Suprapubic skin (tissue), 4 donors: ENCODE results near the gene WDR91. TPM values are rescaled to one million over a fixed set of nuclear protein-coding genes. Genes with fewer than 3 reads are reported as not detected.

Source experiments
- DNase-seq, 2 donors: peaks; one replicate each; pipeline ENCODE4 v3.0.0-alpha.2; 2019; ENCODE audit warnings: low spot score in 2 of 2
- H3K27ac ChIP-seq: fragments of 200-600 bp; sonication (generic); one replicate; pipeline ENCODE4 v1.5.1; 2019
- H3K27me3 ChIP-seq: fragments of 200-600 bp; sonication (generic); one replicate; pipeline ENCODE4 v1.5.1; 2019
- H3K36me3 ChIP-seq: fragments of 200-600 bp; sonication (generic); one replicate; pipeline ENCODE4 v1.5.1; 2019
- H3K4me1 ChIP-seq: fragments of 200-600 bp; sonication (generic); one replicate; pipeline ENCODE4 v1.5.1; 2019
- H3K4me3 ChIP-seq: fragments of 200-600 bp; sonication (generic); one replicate; pipeline ENCODE4 v1.5.1; 2019; ENCODE audit warnings: mild to moderate bottlenecking
- H3K9me3 ChIP-seq: fragments of 200-600 bp; sonication (generic); one replicate; pipeline ENCODE4 v1.5.1; 2019
- CTCF ChIP-seq, 2 donors: fragments of 200-600 bp in 1 of 2; fragments of 450-650 bp in 1 of 2; sonication (generic) in 1 of 2; IDR thresholded peaks; one replicate each; pipeline ENCODE4 v1.5.1; 2016 to 2019; ENCODE audit warnings: antibody characterized with exemption in 2 of 2, mild to moderate bottlenecking in 1 of 2, moderate library complexity in 1 of 2
- EP300 ChIP-seq: sonication (generic); formaldehyde crosslinking; IDR thresholded peaks from one replicate; pipeline ENCODE4 v1.6.1; 2017; ENCODE audit warnings: antibody characterized with exemption
- POLR2A ChIP-seq, 2 donors: fragments of 450-650 bp; IDR thresholded peaks; one replicate each; pipeline ENCODE4 v1.6.1; 2017; ENCODE audit warnings: antibody characterized with exemption in 2 of 2, mild to moderate bottlenecking in 2 of 2, moderate library complexity in 2 of 2
- POLR2AphosphoS5 ChIP-seq, 3 donors: sonication (generic); formaldehyde crosslinking; IDR thresholded peaks; one replicate each; pipeline ENCODE4 v1.6.1; 2017; ENCODE audit warnings: antibody characterized with exemption in 3 of 3
- WGBS: methylation state at CpG from one replicate; pipeline ENCODE4 v1.1.5; 2018; 5-methylcytosine and 5-hydroxymethylcytosine counted together
- total RNA-seq, 4 donors: library from RNA; depleted of rRNA; stranded (reverse); fragments of >200 nt; gene quantifications; one replicate each; pipeline ENCODE4 v1.1.0, GENCODE V29; 2016

WDR91 gene
- total RNA-seq, 4 donors from 2014 or later, result 18.1 to 38.9 (median 29.4) TPM

- no peak overlapping the region for H3K27ac ChIP-seq
- peaks cover 70% of the 10 kb centered on the region for H3K36me3 ChIP-seq
- H3K9me3 ChIP-seq, result no peaks in the 10 kb centered on the region
- TF ChIP-seq EP300 (no peak), POLR2A (IDR thresholded peaks at IDR 0.05) (no peak), POLR2AphosphoS5 (IDR thresholded peaks at IDR 0.05) (no peak), CTCF (IDR thresholded peaks at IDR 0.05) (no peak)
- H3K27me3 ChIP-seq, result no peaks in the 10 kb centered on the region
- DNase-seq, result no peak
- 85% methylated on average over 6 of the region's 6 CpGs for WGBS
- H3K4me3 ChIP-seq, result no peak overlapping the region
- H3K4me1 ChIP-seq, result peaks cover 20% of the 10 kb centered on the region
Observed at GRCh38 chr7:135204341-135204749, 7.0 kb downstream of the WDR91 start.

- H3K27me3 ChIP-seq, result no peaks in the 10 kb centered on the region
- no peaks in the 10 kb centered on the region for H3K9me3 ChIP-seq
- peaks cover 80% of the 10 kb centered on the region for H3K36me3 ChIP-seq
- H3K27ac ChIP-seq, result no peak overlapping the region
- no peak for DNase-seq
- no peak overlapping the region for H3K4me3 ChIP-seq
- WGBS, result 70% methylated on average over 2 of the region's 2 CpGs
- TF ChIP-seq POLR2A (IDR thresholded peaks at IDR 0.05) (no peak), EP300 (no peak), CTCF (IDR thresholded peaks at IDR 0.05) (no peak), POLR2AphosphoS5 (IDR thresholded peaks at IDR 0.05) (no peak)
- H3K4me1 ChIP-seq, result peaks cover 9% of the 10 kb centered on the region
Observed at GRCh38 chr7:135201350-135201749, 10.0 kb downstream of the WDR91 start.

DNA sequence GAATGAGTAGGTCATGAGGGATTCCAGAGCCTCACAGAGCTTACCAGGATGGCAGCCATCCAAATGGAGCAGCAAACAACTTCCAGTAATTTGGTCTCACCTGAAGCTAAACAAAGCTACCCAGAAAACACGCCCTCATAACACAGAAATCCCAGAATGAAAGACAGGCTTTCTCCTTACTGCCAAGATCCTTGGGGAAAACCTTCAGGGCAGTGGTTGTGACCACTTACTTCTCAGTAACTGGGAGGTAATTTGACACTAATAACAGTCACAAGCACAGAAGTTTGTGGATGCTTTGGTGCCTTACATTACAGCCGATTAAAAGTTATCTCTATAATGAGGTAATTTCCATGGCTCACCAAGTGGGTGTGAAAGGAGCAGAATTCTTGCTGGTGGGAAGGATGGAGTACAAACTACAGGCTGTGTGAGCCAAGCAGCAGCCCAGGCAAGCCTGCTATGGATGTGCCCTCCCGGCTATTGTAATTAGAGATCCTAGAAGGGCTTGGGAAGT, 10.4 kb downstream of the WDR91 start:
- no peak for TF ChIP-seq POLR2A (IDR thresholded peaks at IDR 0.05)
- no peak for TF ChIP-seq EP300
- TF ChIP-seq POLR2AphosphoS5 (IDR thresholded peaks at IDR 0.05), result no peak
- no peak for TF ChIP-seq CTCF (IDR thresholded peaks at IDR 0.05)
- no peak for DNase-seq
- H3K4me1 ChIP-seq, result peaks cover 9% of the 10 kb centered on the region
- no peaks in the 10 kb centered on the region for H3K27me3 ChIP-seq
- peaks cover 83% of the 10 kb centered on the region for H3K36me3 ChIP-seq
- no peaks in the 10 kb centered on the region for H3K9me3 ChIP-seq
- 42% methylated on average over 3 of the region's 3 CpGs for WGBS
- no peak overlapping the region for H3K27ac ChIP-seq
- H3K4me3 ChIP-seq, result no peak overlapping the region

DNA sequence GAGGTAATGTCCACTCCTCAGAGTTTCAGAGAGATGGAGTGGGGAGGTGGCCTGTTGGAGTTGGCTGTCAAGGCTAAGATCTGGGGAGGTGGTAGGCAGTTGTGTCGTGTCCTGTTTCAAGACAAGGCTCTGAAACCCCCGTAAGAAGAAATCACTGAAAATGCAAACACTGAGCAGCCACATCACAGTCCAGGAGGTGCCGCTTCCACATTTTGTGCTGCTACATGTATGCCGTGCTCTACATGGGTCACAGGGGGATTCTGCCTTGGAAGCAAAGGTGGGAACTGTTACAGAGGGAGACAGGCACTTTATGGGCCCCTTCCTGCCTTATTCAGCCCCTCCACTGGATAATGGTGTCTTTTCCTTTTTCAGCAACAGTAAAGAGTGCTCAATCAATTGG, 11.9 kb downstream of the WDR91 start:
- peaks cover 85% of the 10 kb centered on the region for H3K36me3 ChIP-seq
- peaks cover 5% of the 10 kb centered on the region for H3K4me1 ChIP-seq
- H3K27me3 ChIP-seq, result no peaks in the 10 kb centered on the region
- H3K27ac ChIP-seq, result no peak overlapping the region
- DNase-seq, result no peak
- no peak for TF ChIP-seq POLR2A (IDR thresholded peaks at IDR 0.05)
- TF ChIP-seq CTCF (IDR thresholded peaks at IDR 0.05), result no peak
- TF ChIP-seq POLR2AphosphoS5 (IDR thresholded peaks at IDR 0.05), result no peak
- TF ChIP-seq EP300, result no peak
- H3K9me3 ChIP-seq, result no peaks in the 10 kb centered on the region
- 90% methylated on average over 4 of the region's 4 CpGs for whole genome bisulfite sequencing
- H3K4me3 ChIP-seq, result no peak overlapping the region

DNA sequence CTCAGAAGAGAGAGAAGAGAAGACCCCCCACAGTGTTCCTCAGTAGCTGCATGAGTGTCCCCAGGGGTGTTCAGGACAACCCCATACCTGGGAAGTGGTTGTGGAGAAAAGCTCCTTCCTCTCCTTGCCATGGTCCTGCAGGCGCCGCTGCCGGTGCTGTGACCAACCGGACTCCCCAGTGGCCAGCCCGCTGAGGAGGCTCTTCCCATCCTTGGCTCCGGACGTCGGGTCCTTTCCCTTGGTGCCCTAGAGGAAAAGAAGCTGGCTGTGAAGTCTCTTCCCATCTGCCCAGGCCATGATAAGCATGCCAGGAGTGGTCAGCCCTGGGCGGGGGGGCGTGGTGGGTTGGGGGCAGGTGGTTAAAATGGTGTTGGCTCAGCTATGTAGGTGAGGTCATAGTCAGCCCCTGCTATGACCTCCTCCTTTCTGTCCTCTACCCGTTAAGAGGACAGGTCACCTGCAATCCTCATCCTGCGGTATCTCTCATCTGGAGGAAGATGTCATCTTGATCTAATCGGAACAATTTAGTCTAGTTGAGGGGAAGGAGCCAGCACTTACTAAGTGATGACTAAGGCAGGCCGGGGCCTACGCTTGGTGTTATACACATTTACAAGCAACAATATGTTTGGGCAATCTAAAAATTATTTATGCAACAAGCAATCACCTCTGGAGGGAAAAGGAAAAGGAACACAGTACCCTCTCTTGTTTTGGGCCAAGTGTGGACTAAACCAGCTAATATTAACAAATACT, 13.2 kb downstream of the WDR91 start:
- 85% methylated on average over 14 of the region's 15 CpGs for WGBS
- H3K4me1 ChIP-seq, result peaks cover 5% of the 10 kb centered on the region
- DNase-seq, result no peak
- H3K27me3 ChIP-seq, result no peaks in the 10 kb centered on the region
- no peak overlapping the region for H3K27ac ChIP-seq
- no peak overlapping the region for H3K4me3 ChIP-seq
- no peaks in the 10 kb centered on the region for H3K9me3 ChIP-seq
- TF ChIP-seq POLR2A (IDR thresholded peaks at IDR 0.05), result no peak
- H3K36me3 ChIP-seq, result peaks cover 86% of the 10 kb centered on the region
